DND-41 (cell line): ENCODE results near the gene NRP1.

Source experiments
- EZH2 ChIP-seq: IDR thresholded peaks from 3 replicates; pipeline ENCODE4 v1.6.1; 2012; ENCODE audit warnings: borderline replicate concordance, low read depth, mild to moderate bottlenecking, moderate library complexity, low read length, inconsistent platforms; ENCODE audit not compliant: severe bottlenecking
- TF ChIP-seq, protein P1 (sequence below): IDR thresholded peaks from 2 replicates; pipeline ENCODE4 v1.5.1; 2012; ENCODE audit warnings: borderline replicate concordance, low read length, moderate library complexity, mild to moderate bottlenecking; ENCODE audit not compliant: poor library complexity, severe bottlenecking; ENCODE audit errors: extremely low read depth

DNA sequence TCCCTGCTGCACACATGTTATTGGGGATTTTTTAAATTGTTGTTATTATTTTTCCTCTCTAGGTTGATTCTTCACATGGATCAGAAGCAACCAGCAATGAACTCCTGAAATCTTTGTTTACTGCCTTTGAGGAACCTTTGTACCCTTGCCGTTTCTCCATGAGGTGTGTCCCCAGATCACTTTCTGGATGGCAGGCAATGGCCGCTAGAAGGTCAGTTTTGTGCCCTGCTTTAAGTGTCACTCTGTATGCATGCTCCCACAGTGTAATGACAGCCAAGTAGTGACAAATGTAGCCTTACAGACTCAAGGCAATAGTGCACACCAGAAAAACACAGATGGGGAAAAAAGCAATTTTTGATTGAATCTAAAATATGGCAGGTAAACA is 47.7 kb upstream of the NRP1 start:
- TF ChIP-seq, protein P1, sequence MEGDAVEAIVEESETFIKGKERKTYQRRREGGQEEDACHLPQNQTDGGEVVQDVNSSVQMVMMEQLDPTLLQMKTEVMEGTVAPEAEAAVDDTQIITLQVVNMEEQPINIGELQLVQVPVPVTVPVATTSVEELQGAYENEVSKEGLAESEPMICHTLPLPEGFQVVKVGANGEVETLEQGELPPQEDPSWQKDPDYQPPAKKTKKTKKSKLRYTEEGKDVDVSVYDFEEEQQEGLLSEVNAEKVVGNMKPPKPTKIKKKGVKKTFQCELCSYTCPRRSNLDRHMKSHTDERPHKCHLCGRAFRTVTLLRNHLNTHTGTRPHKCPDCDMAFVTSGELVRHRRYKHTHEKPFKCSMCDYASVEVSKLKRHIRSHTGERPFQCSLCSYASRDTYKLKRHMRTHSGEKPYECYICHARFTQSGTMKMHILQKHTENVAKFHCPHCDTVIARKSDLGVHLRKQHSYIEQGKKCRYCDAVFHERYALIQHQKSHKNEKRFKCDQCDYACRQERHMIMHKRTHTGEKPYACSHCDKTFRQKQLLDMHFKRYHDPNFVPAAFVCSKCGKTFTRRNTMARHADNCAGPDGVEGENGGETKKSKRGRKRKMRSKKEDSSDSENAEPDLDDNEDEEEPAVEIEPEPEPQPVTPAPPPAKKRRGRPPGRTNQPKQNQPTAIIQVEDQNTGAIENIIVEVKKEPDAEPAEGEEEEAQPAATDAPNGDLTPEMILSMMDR = no peak
- TF ChIP-seq EZH2 = no peak
